Measurements from ENCODE around the gene THSD4. TPM values are rescaled to one million over a fixed set of nuclear protein-coding genes. Genes with fewer than 3 reads are reported as not detected.

The THSD4 gene
- total RNA-seq, 1 donor from 2014 or later, result 2.5 TPM

GRCh38 chr15:71545923-71546322 is 430.7 kb downstream of the THSD4 start:
- TF ChIP-seq CTCF (IDR thresholded peaks at IDR 0.05; ENCODE audit: insufficient read depth, low read depth, low read length) (no peak), EZH2 (IDR thresholded peaks at IDR 0.05; ENCODE audit: insufficient read depth, low read length) (no peak)
- Histone ChIP-seq H3K4me1 (ENCODE audit: insufficient read depth, low read length) (no peaks in the 10 kb centered on the region), H3K4me2 (ENCODE audit: low read length) (no peak overlapping the region), H3K9ac (ENCODE audit: low read length) (no peak overlapping the region), H2AFZ (ENCODE audit: low read depth, low read length) (no peak overlapping the region), H3K4me3 (ENCODE audit: insufficient read depth, low read depth, low read length) (no peak overlapping the region), H3K79me2 (ENCODE audit: insufficient read depth, low read length) (no peaks in the 10 kb centered on the region), H3K9me3 (ENCODE audit: insufficient read depth, low read depth, low read length) (no peaks in the 10 kb centered on the region), H3K27me3 (ENCODE audit: insufficient read depth, low read length) (peaks cover 35% of the 10 kb centered on the region), H4K20me1 (ENCODE audit: insufficient read depth, low read length) (peaks cover 5% of the 10 kb centered on the region), H3K27ac (ENCODE audit: low read depth, low read length) (no peak overlapping the region), H3K36me3 (ENCODE audit: insufficient read depth, low read length) (no peaks in the 10 kb centered on the region)
- FAIRE-seq (no peak), DNase-seq (ENCODE audit: low read depth) (no peak)
- Mint-ChIP-seq H3K4me1 (ENCODE audit: low read depth, unreplicated experiment) (no peaks in the 10 kb centered on the region), H3K36me3 (ENCODE audit: low read depth, unreplicated experiment) (no peaks in the 10 kb centered on the region), H3K27ac (ENCODE audit: unreplicated experiment) (no peak overlapping the region), H3K9me3 (ENCODE audit: unreplicated experiment) (peaks cover 2% of the 10 kb centered on the region), H3K4me3 (ENCODE audit: unreplicated experiment) (no peak overlapping the region), H3K27me3 (ENCODE audit: low read depth, unreplicated experiment) (peaks cover 10% of the 10 kb centered on the region)

DNA sequence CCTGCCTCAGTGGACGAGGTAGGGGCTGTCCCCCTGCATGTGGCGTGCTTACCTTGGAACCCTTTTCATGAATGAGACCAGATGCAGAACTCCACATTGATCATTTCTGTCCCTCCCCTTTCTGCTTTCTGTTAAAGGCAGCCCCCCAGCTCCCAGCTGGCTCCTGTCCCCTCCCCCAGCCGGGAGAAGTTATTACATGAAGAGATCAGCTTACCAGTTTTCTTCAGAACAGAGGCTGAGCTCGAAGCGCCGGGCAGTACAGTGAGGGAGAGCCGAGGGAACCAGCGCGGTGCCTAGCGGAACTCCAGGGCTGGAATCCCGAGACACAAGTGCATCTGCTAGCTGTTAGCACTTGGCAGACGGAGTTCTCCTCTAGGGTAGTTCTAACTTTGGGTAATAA is 431.7 kb downstream of the THSD4 start:
- peaks cover 10% of the 10 kb centered on the region for H3K27me3 Mint-ChIP-seq (ENCODE audit: low read depth, unreplicated experiment)
- no peaks in the 10 kb centered on the region for H3K9me3 ChIP-seq (ENCODE audit: insufficient read depth, low read depth, low read length)
- H3K4me1 ChIP-seq (ENCODE audit: insufficient read depth, low read length), result no peaks in the 10 kb centered on the region
- no peak overlapping the region for H3K4me3 Mint-ChIP-seq (ENCODE audit: unreplicated experiment)
- no peak overlapping the region for H3K27ac Mint-ChIP-seq (ENCODE audit: unreplicated experiment)
- peaks cover 2% of the 10 kb centered on the region for H3K9me3 Mint-ChIP-seq (ENCODE audit: unreplicated experiment)
- H3K27me3 ChIP-seq (ENCODE audit: insufficient read depth, low read length), result peaks cover 35% of the 10 kb centered on the region
- no peak overlapping the region for H3K9ac ChIP-seq (ENCODE audit: low read length)
- no peaks in the 10 kb centered on the region for H3K79me2 ChIP-seq (ENCODE audit: insufficient read depth, low read length)
- no peak overlapping the region for H2AFZ ChIP-seq (ENCODE audit: low read depth, low read length)
- H3K27ac ChIP-seq (ENCODE audit: low read depth, low read length), result no peak overlapping the region
- H3K4me1 Mint-ChIP-seq (ENCODE audit: low read depth, unreplicated experiment), result no peaks in the 10 kb centered on the region
- H3K4me3 ChIP-seq (ENCODE audit: insufficient read depth, low read depth, low read length), result no peak overlapping the region
- TF ChIP-seq CTCF (IDR thresholded peaks at IDR 0.05; ENCODE audit: insufficient read depth, low read depth, low read length), result no peak
- no peak for TF ChIP-seq EZH2 (IDR thresholded peaks at IDR 0.05; ENCODE audit: insufficient read depth, low read length)
- peaks cover 5% of the 10 kb centered on the region for H4K20me1 ChIP-seq (ENCODE audit: insufficient read depth, low read length)
- no peak overlapping the region for H3K4me2 ChIP-seq (ENCODE audit: low read length)
- DNase-seq (ENCODE audit: low read depth), result no peak
- no peaks in the 10 kb centered on the region for H3K36me3 Mint-ChIP-seq (ENCODE audit: low read depth, unreplicated experiment)
- no peaks in the 10 kb centered on the region for H3K36me3 ChIP-seq (ENCODE audit: insufficient read depth, low read length)
- FAIRE-seq, result no peak

- H3K4me2 ChIP-seq (ENCODE audit: low read length), result no peak overlapping the region
- no peak overlapping the region for H3K9ac ChIP-seq (ENCODE audit: low read length)
- H3K4me1 ChIP-seq (ENCODE audit: insufficient read depth, low read length), result no peaks in the 10 kb centered on the region
- FAIRE-seq (no peak), DNase-seq (ENCODE audit: low read depth) (no peak)
- Mint-ChIP-seq H3K9me3 (ENCODE audit: unreplicated experiment) (peaks cover 2% of the 10 kb centered on the region), H3K36me3 (ENCODE audit: low read depth, unreplicated experiment) (no peaks in the 10 kb centered on the region), H3K27ac (ENCODE audit: unreplicated experiment) (no peak overlapping the region), H3K4me3 (ENCODE audit: unreplicated experiment) (no peak overlapping the region), H3K4me1 (ENCODE audit: low read depth, unreplicated experiment) (no peaks in the 10 kb centered on the region), H3K27me3 (ENCODE audit: low read depth, unreplicated experiment) (peaks cover 10% of the 10 kb centered on the region)
- H3K79me2 ChIP-seq (ENCODE audit: insufficient read depth, low read length), result no peaks in the 10 kb centered on the region
- H3K4me3 ChIP-seq (ENCODE audit: insufficient read depth, low read depth, low read length), result no peak overlapping the region
- no peak overlapping the region for H3K27ac ChIP-seq (ENCODE audit: low read depth, low read length)
- H3K36me3 ChIP-seq (ENCODE audit: insufficient read depth, low read length), result no peaks in the 10 kb centered on the region
- TF ChIP-seq EZH2 (IDR thresholded peaks at IDR 0.05; ENCODE audit: insufficient read depth, low read length) (no peak), CTCF (IDR thresholded peaks at IDR 0.05; ENCODE audit: insufficient read depth, low read depth, low read length) (no peak)
- H4K20me1 ChIP-seq (ENCODE audit: insufficient read depth, low read length), result peaks cover 5% of the 10 kb centered on the region
- H3K9me3 ChIP-seq (ENCODE audit: insufficient read depth, low read depth, low read length), result no peaks in the 10 kb centered on the region
- peaks cover 35% of the 10 kb centered on the region for H3K27me3 ChIP-seq (ENCODE audit: insufficient read depth, low read length)
- no peak overlapping the region for H2AFZ ChIP-seq (ENCODE audit: low read depth, low read length)
Measured at GRCh38 chr15:71548401-71548807, 433.1 kb downstream of the THSD4 start.
